GM19467 (cell line): ENCODE results near the gene THRAP3.

Experiments used
- ATAC-seq: cut with Tn5 transposase; IDR thresholded peaks from one replicate; pipeline ENCODE4 v1.9.1; 2021; ENCODE audit warnings: mild to moderate bottlenecking, moderate library complexity; ENCODE audit not compliant: unreplicated experiment

Gene THRAP3

DNA sequence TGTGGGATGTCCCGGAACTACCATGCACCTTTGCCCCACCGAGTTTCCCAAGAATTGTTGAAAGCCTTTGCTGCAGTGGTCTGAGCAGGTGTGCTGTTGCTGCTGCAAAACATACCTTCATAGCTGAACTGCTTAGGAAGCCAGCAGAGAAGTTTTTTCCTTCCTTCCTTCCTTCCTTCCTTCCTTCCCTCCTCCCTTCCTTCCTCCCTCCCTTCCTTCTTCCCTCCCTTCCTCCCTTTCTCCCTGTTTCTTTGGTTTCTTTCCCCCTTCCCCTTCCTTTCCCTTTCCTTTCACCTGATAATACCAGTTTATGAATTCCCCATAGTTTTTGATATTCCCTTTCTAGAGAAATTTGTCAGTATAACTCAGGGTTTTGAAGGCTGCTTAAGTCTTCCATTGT, 71.1 kb downstream of the THRAP3 start:
- no peak for ATAC-seq

DNA sequence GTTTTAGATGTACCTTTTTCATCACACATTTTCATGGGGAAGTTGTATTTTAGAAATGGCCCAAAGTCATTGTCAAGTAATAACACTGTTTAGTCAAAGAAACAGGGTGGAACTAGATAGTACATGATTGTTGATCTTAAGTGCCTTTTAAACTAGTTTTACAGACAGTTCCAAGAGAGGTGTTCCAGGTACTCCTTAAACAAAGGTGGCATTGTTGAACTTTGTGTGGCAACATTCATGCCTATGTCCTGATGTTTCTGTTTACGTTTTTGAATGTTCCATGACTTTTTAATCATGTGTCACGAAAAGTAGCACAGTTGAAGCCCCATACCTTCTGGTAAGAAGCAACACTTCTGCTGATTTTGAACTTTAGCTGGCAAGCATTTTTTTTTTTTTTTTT, 72.8 kb downstream of the THRAP3 start:
- no peak for ATAC-seq

DNA sequence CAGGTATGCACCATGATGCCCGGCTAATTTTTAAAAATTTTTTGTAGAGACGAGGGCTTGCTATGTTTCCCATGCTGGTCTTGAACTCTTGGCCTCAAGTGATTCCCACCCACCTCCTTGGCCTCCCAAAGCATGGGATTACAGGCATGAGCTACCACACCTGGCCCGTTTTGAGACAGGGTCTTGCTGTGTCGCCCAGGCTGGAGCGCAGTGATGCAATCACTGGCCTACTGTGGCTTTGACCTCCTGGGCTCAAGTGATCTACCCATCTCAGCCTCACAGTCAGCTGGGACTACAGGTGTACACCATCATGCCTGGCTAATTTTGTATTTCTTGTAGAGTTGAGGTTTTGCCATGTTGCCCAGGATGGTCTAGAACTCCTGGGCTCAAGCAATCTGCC, 74.4 kb downstream of the THRAP3 start:
- ATAC-seq = no peak

DNA sequence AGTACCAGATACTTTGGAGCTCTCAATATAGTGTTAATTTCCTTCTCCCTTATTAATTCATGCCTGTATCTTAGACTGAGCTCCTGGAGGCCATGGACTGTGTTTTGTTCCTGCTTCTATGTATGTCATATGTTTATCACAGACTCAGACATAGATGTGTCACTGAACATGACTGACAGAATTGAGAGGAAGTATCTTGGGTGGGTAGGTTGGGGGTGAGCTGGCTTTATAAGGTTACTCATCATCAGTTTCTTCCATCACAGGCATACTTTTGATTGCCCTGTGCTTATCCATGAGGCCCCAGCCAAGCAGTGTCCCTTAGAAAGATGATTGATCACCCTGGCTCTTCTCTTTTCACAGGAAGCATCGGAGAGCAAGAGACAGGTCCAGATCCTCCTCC, 76.3 kb downstream of the THRAP3 start:
- ATAC-seq = no peak

DNA sequence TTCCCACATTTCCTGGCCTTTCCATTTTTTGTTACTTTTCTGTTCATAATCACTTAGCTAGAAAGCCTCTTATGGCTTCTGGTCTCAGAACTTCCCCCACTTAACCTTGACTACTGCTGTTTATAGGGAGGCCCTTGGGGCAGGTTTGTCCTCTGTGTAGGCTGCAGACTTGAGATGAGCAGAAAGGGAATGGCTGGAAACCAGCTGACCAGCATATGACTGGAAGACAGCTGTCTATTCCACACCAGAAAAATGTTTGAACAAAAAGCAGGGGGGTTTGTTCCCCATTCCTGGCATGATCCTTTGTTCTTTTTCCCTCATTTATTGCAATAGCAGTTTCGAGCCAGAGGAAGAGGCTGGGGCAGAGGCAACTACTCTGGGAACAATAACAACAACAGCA, 77.0 kb downstream of the THRAP3 start:
- no peak for ATAC-seq

DNA sequence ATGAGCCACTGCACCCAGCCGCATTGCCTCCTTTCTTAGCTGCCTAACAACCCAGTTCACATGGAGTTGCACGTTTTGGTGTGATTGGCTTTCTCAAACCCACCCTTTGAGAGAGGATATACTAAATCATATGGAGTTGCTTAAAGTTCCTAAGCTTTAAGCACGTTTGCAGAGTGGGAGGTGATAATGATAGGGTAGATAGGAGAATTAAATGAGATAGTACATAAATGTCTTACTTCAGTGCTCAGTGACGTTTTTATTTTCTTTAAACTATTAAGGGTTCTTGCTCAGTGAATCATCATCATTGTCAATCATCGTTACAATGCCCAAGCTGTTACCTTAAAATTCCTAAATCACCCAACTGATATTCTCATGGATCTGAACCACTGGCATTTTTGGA, 79.0 kb downstream of the THRAP3 start:
- ATAC-seq = no peak

DNA sequence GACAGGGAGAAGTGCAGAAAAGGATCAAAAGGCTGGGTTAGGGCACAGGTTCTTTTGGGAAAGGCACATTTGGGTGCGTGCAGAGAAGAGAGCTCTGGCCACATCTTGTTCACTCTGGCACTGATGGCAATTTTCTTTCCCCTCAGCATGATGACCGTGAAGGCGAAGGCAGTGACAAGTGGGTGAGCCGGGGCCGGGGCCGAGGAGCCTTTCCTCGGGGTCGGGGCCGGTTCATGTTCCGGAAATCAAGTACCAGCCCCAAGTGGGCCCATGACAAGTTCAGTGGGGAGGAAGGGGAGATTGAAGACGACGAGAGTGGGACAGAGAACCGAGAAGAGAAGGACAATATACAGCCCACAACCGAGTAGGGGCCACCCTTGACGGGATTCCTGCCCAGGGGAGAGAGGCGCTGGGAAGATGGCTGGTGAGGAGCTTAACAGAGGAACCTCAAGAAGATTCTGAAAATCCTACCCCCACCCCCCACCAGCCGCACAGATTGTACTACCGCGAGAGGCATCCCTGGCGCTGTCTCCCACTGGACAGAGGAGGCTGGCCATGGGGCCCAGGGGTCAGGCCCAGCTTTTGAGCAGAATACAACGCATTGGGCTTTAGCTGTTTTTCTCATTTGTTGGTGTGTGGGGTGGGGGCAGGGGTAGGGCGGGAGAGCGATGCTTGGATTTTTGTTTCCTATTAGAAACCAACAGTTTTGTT, 79.6 kb downstream of the THRAP3 start:
- no peak for ATAC-seq

DNA sequence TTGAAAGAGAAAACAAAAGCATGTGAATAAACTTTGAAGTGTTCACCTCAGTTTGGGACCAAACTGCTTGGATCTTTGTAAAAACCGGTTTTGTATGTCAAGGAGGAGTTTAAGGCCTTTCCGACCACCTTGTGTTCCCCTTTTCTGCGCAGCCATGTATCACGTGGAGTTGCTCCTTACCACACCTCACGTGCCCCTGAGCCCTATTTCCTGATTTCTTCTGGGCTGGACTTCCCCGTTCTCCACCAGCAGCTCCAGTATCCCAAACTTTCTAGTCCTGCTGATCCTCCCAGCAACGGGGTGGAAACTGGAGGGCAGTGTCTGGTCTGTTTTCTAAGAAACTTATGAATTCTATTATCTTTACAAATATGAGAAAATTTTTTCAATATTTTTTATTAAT, 80.3 kb downstream of the THRAP3 start:
- ATAC-seq = no peak

DNA sequence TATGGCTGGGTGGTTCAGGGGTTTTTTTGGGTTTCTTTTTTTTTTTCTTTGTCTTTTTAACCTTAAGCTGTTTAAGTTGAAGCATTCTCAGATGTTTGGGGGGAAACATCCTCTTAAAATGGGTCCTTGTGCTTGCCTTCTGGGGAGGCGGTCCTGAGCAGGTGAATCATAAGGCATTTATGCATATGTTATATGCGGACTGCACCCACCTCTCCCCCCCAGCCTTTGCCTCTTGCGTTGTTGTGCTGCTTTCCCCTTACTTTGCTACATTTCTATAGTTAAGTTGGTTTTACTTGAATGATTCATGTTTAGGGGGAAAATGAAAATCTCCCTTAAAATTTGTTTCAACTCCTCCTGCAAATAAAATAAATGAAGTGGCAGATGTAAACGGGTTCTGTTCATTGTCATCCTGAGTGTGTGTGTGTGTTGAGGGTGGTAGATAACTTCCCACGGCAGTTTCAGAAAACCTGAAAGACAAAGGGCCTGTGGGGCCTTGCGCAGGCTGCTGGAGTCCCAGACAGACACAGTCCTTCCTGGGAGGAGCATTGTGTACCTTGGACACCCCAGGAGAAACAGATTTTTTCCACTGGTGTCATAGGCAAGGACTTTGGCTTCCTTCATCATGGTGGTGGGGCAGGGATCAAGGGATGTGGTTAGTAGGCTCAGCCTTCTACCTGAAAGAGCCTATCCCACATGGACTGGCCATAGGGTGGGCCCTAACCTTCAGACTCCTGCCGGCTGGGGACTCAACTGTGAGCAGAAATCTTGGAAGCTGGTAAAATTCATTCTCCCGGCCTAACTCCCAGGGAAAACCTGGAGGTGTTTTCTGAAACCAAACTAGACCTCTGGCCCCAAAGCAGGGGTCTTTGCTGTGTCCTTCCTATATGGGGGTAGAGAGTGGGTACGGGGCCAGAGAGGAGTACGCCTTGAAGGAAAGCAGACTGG, 81.0 kb downstream of the THRAP3 start:
- no peak for ATAC-seq

DNA sequence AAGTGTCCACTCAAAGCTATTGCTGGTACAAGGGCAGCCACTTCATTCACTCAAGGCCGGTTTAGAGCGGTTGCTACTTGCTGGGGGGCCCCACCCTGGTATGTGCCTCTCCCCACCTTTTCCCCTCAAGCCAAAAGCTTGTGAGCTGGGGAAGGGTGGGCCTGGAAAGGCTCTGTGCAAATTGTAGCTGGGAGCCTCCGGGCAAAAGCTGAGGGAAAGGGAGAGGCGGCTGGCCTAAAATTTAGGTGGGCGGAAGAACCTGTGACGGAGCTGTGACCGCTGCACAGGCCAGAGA, 81.6 kb downstream of the THRAP3 start:
- no peak for ATAC-seq

DNA sequence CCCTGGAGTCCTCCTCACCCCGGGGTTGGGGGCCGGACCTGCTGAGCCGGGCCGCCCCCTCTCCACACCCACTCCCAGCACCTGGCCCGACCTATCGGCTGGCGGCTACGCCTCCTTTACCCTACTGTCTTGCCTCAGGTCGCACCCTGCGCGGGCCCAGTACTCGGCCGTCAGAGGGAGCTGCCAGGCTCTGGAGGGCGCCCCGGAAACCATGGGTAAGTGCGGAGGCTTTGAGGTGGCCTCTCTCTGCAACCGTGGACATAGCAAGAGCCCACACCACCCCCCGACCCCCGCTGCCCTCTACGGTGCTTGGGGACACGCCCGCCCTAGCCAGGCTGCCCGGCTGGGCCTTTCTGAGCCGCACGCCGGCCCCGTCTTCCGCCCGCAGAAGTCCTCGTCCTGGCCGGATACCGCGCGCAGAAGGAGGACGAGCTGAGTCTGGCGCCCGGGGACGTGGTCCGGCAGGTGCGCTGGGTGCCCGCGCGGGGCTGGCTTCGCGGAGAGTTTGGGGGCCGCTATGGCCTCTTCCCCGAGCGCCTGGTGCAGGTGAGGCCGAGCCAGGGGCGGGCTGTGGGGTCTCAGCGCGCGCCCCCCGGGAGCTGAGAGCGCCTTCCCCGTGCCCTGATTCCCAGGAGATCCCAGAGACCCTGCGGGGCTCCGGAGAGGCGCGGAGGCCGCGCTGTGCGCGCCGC, 82.1 kb downstream of the THRAP3 start, which contains the start of gene SH3D21:
Gene SH3D21, plus strand, starts transcription at position 159 of the 692 bp plus-strand sequence. Its CDS starts 53 bp downstream, at position 212.
- peak; percentile 34 for ATAC-seq

DNA sequence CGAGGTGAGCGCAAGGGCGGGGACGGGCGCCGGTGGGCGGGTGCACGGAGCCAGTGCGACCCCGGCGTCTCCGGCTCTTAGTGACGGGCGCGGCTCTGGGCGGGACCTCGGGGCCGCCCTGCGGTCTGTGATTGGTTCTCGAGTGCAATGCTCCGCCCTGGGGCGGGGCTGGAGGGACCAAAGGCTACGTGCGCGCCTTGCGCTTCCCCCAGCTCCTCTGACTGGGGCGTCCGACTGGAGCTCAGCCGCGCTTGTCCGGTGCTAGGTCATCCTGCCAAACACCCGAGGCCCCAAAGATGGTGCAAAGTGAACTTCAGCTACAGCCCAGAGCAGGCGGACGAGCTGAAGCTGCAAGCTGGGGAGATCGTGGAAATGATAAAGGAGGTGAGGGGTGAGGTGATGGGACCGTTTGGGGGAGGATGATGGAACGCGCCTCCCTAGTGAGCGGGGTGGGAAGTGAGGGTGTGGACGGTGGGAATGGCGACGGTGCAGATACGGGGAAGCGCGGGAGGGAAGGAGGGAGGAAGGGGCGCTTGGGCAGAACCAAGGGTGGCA, 82.7 kb downstream of the THRAP3 start:
- ATAC-seq = peak; percentile 98

DNA sequence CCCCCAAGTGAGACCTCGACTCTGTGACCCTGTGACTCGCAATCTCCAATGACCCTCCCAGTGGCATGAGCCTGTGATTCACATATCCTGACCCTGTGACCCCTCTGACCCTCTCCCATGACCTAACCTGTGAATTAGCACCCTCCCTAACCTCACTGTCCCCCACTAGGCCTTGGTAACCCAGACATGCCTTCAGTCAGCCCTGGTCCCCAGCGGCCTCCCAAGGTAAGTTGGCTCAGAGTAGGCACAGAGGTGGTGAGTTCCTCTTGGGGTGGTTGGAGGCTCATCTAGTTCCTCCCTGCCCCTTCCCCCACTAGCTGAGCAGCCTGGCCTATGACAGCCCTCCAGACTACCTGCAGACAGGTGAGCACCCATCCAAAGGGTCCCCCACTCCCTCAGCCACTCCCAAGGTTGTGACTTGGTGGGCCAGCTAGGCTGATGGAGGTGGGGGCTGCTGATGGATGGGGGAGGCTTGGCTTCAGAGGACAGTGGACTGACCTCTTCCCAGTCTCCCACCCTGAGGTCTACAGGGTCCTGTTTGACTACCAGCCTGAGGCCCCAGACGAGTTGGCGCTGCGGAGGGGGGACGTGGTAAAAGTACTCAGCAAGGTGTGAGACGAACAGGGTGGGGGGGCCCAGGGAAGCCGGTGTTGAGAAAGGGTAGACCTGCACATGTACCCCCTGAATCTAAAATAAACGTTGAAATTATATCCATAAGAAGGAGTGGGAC, 83.5 kb downstream of the THRAP3 start:
- ATAC-seq = no peak

DNA sequence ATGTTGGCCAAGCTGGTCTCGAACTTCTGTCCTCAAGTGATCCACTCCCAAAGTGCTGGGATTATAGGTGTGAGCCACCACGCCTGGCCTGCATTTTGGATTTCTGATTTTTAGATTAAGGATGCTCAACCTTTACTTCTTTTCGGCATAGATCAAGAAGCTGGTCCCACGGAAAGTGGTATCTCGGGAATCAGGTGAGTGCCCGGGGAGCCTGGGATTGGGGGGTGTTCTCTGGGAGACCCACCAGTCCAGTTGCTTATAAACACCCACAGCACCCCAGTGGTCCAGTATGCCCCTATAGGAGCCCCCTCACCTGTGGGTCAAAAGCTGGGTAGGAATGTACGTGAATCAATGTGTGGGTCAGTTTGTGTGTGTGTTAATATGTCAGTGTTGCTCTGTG, 85.2 kb downstream of the THRAP3 start:
- ATAC-seq = no peak

DNA sequence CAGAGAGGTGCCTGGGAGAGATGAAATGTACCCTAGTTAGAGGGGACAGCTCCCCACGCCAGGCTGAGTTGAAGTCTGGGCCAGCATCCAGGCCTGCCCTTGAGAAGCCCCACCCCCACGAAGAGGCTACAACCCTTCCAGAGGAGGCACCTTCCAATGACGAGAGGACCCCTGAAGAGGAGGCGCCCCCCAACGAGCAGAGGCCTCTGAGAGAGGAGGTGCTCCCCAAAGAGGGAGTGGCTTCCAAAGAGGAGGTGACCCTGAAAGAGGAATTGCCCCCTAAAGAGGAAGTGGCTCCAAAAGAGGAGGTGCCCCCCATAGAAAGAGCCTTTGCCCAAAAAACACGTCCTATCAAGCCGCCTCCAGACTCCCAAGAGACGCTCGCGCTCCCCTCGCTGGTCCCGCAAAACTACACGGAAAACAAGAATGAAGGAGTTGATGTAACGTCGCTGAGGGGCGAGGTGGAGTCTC, 96.1 kb downstream of the THRAP3 start:
- no peak for ATAC-seq

DNA sequence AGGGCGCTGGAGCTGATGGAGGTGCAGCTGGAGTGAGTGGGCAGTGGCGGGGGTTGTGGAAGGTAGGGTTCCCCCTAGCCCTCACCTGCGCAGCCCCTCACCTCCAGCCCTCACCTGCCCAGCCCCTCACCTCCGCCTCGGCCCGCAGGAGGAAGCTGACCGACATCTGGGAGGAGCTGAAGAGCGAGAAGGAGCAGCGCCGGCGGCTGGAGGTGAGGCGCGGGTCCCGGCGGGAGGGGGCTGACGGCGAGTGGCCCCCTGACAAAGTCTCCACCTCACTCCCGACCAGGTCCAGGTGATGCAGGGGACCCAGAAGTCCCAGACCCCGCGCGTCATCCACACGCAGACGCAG, 96.5 kb downstream of the THRAP3 start:
- no peak for ATAC-seq

DNA sequence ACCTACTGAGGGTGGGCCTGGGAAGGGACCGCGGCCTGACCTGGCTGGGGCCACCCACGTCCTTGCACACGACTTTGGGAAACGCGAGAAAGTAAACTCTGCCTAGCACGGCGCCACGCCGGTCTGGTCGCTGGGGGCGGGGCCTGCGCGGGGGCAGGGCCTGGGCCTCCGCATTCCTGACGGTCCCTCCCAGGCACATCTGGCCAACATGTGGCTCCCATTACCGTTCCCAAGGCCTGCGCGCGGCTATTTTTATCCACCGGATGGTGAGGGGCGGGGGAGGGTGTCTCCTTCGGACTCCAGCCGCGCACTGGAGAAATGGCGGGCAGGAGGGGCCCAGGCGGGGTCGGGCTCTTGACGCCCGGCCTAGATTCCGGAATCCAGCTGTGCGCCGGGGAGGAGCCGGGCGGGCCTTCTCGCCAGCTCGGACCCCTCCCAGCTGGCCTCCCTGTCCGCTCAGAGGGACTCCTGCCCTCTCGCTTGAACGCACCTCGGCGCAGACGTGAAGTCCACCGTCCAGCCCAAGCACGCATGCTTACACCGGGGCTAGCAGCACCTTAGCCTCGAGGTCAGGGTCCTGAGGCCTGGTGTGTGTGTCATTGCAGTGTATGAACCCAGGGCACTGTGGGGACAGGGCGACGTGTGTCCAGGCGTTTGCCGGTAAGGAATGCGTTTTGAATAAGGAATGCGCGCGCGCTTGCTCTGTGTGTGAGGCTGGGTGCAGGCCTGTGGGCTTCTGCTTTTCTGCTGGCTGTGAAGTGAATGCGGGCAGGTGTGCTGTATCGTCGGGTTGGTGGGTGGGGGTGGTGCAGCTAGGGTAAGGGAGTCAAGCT, 97.1 kb downstream of the THRAP3 start:
- ATAC-seq = no peak

DNA sequence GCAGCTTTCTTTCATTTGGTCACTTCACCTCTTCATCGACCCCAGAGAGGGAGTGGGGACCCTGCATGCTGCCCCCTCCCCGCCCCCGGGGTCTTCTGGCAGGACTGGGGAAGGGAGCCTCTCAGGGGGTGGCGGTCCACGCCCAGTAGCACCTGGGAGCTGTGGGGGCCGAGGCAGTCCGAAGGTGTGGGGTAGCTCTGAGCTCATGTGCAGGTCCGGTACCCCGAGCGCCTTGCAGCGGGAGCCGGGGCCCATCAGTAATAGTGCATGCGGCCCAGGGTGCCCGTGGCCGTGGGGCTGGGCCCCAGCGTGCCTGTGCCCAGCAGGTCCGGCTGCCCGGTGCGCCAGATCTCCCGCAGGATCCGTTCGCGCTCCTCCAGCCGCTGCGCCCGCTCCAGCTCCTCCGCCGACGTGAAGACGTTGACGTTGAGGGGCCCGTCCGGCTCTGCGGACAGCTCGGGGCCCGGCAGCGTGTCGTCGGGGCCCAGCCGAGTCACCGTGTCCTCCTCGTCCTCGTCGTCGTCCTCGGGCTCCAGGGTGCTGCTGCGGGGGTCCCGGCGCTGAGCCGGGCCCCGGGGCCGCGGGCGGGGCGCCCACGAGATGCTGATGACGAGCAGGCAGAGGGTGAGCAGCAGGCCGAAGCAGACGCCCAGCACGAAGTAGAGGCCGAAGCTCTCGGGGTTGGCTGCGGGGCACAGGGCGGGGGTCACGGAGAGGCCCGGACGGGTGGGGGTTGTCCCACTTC, 98.0 kb downstream of the THRAP3 start:
- ATAC-seq = no peak
